NCI-H82 treated with DMSO at 0.1 percent for 48 hours (cell line): ENCODE measurements around the gene CCDC34.

Source experiments
- DNase-seq: peaks from one replicate; lab custom pipeline; 2025; ENCODE audit not compliant: unreplicated experiment; lab: John Stamatoyannopoulos, UW

CCDC34 gene

DNA sequence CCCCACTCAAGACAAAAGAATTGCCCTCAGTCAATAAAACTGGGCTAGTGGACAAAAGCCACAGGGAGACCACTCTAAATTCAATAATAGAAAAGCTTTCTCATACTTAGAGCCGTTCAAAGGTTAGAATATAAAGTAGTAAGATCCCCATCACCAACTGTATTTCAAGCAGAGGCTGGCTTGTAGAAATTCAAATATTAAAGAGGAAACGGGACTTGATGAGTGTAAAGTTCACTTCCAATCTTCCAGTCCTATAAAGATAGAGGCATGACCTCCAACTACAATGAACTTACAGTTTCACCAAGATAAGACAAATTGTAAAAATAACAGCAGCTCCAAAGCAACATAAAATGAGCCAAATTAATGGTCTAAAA is 70.4 kb downstream of the CCDC34 start:
- no peak for DNase-seq

DNA sequence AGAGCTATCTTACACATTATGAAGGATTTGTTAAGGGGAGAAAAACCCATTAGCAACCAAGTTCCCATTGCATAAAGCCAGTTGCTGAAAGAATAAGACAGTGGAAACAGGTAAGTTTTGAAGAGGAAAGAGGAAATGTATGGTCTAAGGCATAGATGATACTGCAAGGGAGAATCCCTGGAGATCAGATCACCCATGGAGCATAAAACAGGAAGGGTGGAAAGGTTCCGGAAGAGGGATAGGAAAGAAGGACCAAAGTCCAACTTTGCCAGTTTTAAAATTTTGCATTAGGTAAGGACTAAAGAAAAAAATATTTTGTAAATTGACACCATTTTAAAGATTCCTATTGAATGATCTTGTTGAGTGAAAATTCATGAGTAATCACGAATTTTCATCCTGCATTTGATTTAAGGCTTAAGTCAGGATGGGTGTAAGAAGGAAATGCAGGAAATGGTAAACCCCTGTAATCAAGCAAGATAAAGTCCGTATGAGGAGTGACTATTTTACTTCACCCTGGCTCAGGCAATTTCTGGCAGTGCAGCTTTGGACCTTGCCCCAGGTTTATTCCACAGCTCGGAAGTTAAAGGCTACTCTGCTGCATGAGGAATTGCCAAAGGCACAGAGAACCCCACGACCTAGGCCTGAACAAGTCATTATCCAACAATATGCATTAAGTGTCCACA is 70.9 kb downstream of the CCDC34 start:
- DNase-seq, result no peak

DNA sequence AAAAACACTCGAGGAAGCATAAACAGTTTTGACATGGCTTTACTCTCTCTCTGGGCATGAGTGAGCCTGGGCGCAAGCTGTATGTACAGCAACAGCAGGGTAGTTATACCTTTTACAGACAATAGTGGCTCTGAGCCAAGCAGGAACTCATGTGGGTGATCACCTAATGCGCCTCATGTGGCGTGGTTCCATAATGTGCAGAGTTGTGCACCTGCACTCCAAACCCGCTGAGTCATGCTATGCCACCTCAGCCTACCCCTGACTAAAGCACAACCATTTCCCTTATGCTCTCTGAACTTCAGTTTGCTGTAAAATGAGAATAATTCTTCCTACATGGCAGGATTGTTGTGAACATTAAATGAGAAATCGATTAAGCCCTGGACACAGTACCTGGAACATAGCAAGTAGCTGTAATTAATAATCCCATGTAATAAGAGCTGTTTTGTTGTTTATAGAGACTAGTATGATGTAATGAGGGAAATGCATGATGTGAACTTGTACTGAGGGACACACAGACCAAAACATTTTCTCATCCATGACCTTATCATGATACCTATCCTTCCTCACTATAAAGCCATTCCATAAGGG is 71.6 kb downstream of the CCDC34 start:
- no peak for DNase-seq

DNA sequence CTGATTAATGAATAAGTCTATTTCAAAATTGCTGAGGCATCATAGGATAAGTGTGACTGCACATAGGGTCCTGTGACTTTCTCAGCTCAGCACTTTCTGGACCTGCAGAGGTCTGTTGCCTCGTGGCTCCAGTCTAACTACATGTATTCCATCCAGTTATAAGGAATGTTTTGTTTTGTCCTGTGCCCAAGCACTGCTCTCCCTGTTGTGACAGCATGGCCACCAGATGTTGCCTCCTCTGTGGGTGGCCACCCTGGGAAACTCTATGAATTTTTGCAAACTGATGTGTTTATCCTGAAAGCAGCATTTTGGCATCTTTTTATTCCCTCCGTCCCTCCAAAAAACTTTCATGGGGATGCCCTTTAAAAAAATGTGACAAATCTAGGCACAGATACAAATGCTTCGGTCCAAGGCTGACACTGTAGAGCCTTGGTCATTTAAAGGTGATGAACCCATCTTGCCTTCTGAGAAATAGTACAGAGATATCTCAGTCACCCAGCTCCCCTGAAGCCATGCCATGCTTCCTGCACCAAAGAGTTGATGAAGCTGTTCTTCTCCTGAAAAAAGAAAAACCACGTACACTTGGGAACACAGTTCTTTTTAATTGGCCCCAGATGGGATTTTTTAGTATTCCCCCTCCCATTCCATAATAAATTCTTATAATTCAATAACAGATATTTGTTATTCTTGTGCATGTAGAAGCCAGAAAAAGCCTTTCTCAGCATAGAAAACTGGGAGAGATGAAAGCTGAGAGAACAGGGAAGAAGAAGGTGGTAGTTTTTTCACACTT is 72.6 kb downstream of the CCDC34 start:
- DNase-seq, result no peak
